K562 (cell line): Measurements from ENCODE around the gene RBM20. TPM values are rescaled to one million over a fixed set of nuclear protein-coding genes. Genes with fewer than 3 reads are reported as not detected.

ENCODE experiments used
- BACH1 ChIP-seq: fragments of 200-800 bp; sonication (Bioruptor generic); IDR thresholded peaks from 2 replicates; pipeline ENCODE4 v1.6.1; 2016; ENCODE audit warnings: missing genetic modification characterization, missing compliant biosample characterization
- DLX4 ChIP-seq: fragments of 250-450 bp; sonication (Bioruptor Pico); IDR thresholded peaks from 2 replicates; pipeline ENCODE4 v1.6.1; 2021; ENCODE audit warnings: mild to moderate bottlenecking
- ELF4 ChIP-seq: fragments of 450-650 bp; formaldehyde crosslinking; IDR thresholded peaks from 2 replicates; pipeline ENCODE4 v1.4.0; 2022; ENCODE audit warnings: missing genetic modification characterization
- EP400 ChIP-seq: fragments of 450-650 bp; IDR thresholded peaks from 2 replicates; pipeline ENCODE4 v1.6.1; 2017; ENCODE audit warnings: antibody characterized with exemption, mild to moderate bottlenecking, moderate library complexity
- ETS2 ChIP-seq: IDR thresholded peaks from 2 replicates; pipeline ENCODE4 v1.6.1; 2016; ENCODE audit warnings: borderline replicate concordance, missing genetic modification characterization, mild to moderate bottlenecking, moderate library complexity, missing compliant biosample characterization; ENCODE audit not compliant: poor library complexity, severe bottlenecking
- EZH2 ChIP-seq: IDR thresholded peaks from 2 replicates; pipeline ENCODE4 v1.6.1; 2012; ENCODE audit warnings: low read depth, mild to moderate bottlenecking, inconsistent platforms, low read length, borderline replicate concordance
- HMGN3 ChIP-seq: IDR thresholded peaks from 2 replicates; pipeline ENCODE4 v1.6.1; 2011; ENCODE audit warnings: borderline replicate concordance, low read depth, mild to moderate bottlenecking, mixed read lengths, low read length; ENCODE audit not compliant: insufficient read length; ENCODE audit errors: extremely low read depth
- MIER1 ChIP-seq: fragments of 450-650 bp; IDR thresholded peaks from 2 replicates; pipeline ENCODE4 v1.6.1; 2016; ENCODE audit warnings: antibody characterized with exemption, mild to moderate bottlenecking, low read depth
- MTA2 ChIP-seq: fragments of 450-650 bp; IDR thresholded peaks from 2 replicates; pipeline ENCODE4 v1.6.1; 2016; ENCODE audit warnings: low read depth
- PHB ChIP-seq: fragments of 250-450 bp; sonication (Bioruptor Pico); IDR thresholded peaks from 2 replicates; pipeline ENCODE4 v1.5.0; 2021
- POLR2B ChIP-seq: fragments of 450-650 bp; IDR thresholded peaks from 2 replicates; pipeline ENCODE4 v1.6.1; 2018; ENCODE audit warnings: low read depth; ENCODE audit not compliant: partially characterized antibody
- TAF15 ChIP-seq: fragments of 200-400 bp; formaldehyde crosslinking; IDR thresholded peaks from 2 replicates; pipeline ENCODE4 v1.6.1; 2017; ENCODE audit warnings: mild to moderate bottlenecking, low read depth, low read length, moderate library complexity
- ZBTB2 ChIP-seq: fragments of 450-650 bp; IDR thresholded peaks from 2 replicates; pipeline ENCODE4 v1.6.1; 2016; ENCODE audit warnings: antibody characterized with exemption
- ZNF212 ChIP-seq: fragments of 450-650 bp; formaldehyde crosslinking; IDR thresholded peaks from 2 replicates; pipeline ENCODE4 v1.4.0; 2020; ENCODE audit warnings: mild to moderate bottlenecking
- ZNF23 ChIP-seq: fragments of 250-450 bp; sonication (Bioruptor Pico); IDR thresholded peaks from 2 replicates; pipeline ENCODE4 v1.4.0; 2020; ENCODE audit warnings: mild to moderate bottlenecking
- ZNF24 ChIP-seq: fragments of 450-650 bp; IDR thresholded peaks from 2 replicates; pipeline ENCODE4 v1.6.1; 2016
- polyA plus RNA-seq, 8 experiments: library from polyadenylated mRNA; depleted of rRNA in 4 of 8; stranded (reverse) in 5 of 8; unstranded in 3 of 8; fragments of >200 nt; fragmentation: Nextera tagmentation in 2 of 8; fragmentation: Illumina TruSeq in 1 of 8; extraction: Ambion mirVana in 2 of 8; extraction: Trizol in 1 of 8; gene quantifications; 2 replicates each; pipeline versions ENCODE4 v1.2.1 to v1.2.3, GENCODE V29; 2011 to 2014; ENCODE audit warnings: inconsistent platforms in 1 of 8, missing spikeins in 1 of 8
- total RNA-seq, 7 experiments: library from RNA; depleted of rRNA in 6 of 7; stranded (reverse); fragments of >200 nt in 6 of 7; fragmentation: Illumina TruSeq in 2 of 7; extraction: Trizol in 2 of 7; gene quantifications; 2 replicates each; pipeline versions ENCODE4 v1.2.1 to v1.2.3, GENCODE V29; 2011 to 2021; ENCODE audit warnings: low replicate concordance in 1 of 7
- TF ChIP-seq, protein P1 (sequence below), 2 experiments: fragments of 450-650 bp; IDR thresholded peaks; 2 replicates each; pipeline ENCODE4 v1.6.1; 2016
- TF ChIP-seq, protein P2 (sequence below): fragments of 450-650 bp; formaldehyde crosslinking; IDR thresholded peaks from 2 replicates; pipeline ENCODE4 v1.4.0; 2020; ENCODE audit warnings: mild to moderate bottlenecking, mixed read lengths
- TF ChIP-seq, protein P3 (sequence below): fragments of 450-650 bp; IDR thresholded peaks from 2 replicates; pipeline ENCODE4 v1.6.1; 2017; ENCODE audit warnings: antibody characterized with exemption, mild to moderate bottlenecking

RBM20 gene
- total and polyA plus RNA-seq, 9 of the 15 experiments (the other 6 are each of a cell fraction or from before 2014, with no cell fraction given), result 0.63 to 5.7 (median 3.2) TPM

GRCh38 chr10:110664483-110665420, 20.6 kb downstream of the RBM20 start (continued):
- TF ChIP-seq, protein P1, sequence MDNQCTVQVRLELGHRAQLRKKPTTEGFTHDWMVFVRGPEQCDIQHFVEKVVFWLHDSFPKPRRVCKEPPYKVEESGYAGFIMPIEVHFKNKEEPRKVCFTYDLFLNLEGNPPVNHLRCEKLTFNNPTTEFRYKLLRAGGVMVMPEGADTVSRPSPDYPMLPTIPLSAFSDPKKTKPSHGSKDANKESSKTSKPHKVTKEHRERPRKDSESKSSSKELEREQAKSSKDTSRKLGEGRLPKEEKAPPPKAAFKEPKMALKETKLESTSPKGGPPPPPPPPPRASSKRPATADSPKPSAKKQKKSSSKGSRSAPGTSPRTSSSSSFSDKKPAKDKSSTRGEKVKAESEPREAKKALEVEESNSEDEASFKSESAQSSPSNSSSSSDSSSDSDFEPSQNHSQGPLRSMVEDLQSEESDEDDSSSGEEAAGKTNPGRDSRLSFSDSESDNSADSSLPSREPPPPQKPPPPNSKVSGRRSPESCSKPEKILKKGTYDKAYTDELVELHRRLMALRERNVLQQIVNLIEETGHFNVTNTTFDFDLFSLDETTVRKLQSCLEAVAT (IDR thresholded peaks at IDR 0.05), result no peak
- TF ChIP-seq, protein P2, sequence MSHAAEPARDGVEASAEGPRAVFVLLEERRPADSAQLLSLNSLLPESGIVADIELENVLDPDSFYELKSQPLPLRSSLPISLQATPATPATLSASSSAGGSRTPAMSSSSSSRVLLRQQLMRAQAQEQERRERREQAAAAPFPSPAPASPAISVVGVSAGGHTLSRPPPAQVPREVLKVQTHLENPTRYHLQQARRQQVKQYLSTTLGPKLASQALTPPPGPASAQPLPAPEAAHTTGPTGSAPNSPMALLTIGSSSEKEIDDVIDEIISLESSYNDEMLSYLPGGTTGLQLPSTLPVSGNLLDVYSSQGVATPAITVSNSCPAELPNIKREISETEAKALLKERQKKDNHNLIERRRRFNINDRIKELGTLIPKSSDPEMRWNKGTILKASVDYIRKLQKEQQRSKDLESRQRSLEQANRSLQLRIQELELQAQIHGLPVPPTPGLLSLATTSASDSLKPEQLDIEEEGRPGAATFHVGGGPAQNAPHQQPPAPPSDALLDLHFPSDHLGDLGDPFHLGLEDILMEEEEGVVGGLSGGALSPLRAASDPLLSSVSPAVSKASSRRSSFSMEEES (CRISPR knock-in tag), result no peak
- TF ChIP-seq HMGN3 (no peak), ZNF23 (CRISPR knock-in tag) (no peak), MTA2 (no peak), BACH1 (tag) (no peak), MIER1 (no peak), ELF4 (no peak), ZNF24 (no peak), ZNF212 (CRISPR knock-in tag) (no peak), TAF15 (no peak), DLX4 (CRISPR knock-in tag) (no peak), ETS2 (tag) (no peak), POLR2B (no peak), EP400 (peak; percentile 74), PHB (CRISPR knock-in tag) (no peak), EZH2 (no peak), ZBTB2 (no peak)
- TF ChIP-seq, protein P3, sequence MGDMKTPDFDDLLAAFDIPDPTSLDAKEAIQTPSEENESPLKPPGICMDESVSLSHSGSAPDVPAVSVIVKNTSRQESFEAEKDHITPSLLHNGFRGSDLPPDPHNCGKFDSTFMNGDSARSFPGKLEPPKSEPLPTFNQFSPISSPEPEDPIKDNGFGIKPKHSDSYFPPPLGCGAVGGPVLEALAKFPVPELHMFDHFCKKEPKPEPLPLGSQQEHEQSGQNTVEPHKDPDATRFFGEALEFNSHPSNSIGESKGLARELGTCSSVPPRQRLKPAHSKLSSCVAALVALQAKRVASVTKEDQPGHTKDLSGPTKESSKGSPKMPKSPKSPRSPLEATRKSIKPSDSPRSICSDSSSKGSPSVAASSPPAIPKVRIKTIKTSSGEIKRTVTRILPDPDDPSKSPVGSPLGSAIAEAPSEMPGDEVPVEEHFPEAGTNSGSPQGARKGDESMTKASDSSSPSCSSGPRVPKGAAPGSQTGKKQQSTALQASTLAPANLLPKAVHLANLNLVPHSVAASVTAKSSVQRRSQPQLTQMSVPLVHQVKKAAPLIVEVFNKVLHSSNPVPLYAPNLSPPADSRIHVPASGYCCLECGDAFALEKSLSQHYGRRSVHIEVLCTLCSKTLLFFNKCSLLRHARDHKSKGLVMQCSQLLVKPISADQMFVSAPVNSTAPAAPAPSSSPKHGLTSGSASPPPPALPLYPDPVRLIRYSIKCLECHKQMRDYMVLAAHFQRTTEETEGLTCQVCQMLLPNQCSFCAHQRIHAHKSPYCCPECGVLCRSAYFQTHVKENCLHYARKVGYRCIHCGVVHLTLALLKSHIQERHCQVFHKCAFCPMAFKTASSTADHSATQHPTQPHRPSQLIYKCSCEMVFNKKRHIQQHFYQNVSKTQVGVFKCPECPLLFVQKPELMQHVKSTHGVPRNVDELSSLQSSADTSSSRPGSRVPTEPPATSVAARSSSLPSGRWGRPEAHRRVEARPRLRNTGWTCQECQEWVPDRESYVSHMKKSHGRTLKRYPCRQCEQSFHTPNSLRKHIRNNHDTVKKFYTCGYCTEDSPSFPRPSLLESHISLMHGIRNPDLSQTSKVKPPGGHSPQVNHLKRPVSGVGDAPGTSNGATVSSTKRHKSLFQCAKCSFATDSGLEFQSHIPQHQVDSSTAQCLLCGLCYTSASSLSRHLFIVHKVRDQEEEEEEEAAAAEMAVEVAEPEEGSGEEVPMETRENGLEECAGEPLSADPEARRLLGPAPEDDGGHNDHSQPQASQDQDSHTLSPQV, result peak; percentile 82
